GM12873 (cell line): ENCODE data around the gene TMEM178B.

Source experiments
- CTCF ChIP-seq: IDR thresholded peaks from 2 replicates; pipeline ENCODE4 v1.5.1; 2012; ENCODE audit warnings: low read depth, mild to moderate bottlenecking, moderate library complexity, low read length, control low read depth; ENCODE audit not compliant: insufficient read depth; ENCODE audit errors: missing control alignments

Gene TMEM178B

DNA sequence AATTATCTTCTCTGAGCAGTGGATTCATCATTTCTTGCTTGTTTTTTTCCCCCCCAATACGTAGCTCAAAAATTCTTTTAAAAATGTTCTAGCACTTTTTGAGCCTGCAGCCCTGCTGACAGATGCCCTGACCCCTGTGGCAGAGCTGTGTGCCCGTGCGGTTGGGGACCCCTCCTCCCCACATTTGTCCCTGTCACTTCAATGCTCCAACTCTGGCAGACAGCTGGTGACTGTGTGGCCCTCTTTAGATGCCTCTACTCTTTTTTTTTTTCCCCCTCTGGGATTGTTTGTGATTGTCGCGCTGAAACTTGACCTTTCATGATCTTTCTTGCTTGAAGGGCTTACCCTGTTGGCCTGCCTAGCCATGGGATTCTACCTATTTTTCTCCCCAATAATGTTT lies 214.1 kb downstream of the TMEM178B start:
- no peak for TF ChIP-seq CTCF

DNA sequence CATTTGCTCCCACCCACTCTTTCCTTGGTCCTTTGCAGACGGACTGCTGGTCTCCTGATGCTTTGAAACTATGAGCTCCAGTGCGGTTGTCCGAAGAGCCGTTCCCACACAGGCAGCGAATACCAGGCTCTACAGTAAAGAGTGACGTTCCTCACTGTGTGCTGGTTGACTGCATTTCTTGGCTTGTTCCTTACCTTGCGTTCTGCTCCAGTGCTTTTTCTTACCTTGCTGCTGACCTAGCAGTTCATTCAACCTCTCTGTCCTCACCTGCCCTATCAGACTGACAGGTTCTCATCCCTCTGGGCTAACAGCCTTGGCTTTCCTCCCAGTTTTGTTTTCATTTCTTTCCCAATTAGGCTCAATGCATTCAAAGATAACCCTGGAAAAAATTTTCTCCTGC lies 214.8 kb downstream of the TMEM178B start:
- TF ChIP-seq CTCF, result no peak

DNA sequence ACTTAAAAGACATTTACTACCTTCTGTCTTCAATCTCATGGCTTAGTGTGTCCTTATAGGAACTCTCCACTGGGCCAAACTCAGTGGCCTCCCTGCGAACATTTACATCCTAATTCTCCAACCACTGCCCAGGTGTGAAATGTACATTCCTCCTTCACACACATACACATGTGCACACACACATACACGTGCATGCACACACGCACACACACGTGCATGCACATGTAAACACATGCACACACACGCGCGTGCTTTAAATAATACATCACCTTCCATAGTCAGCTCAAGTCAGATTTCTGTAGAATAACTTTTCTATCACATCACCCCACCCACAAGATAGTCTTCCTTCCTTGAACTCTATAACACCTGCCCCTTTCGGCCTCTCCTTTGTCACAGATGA lies 216.5 kb downstream of the TMEM178B start:
- no peak for TF ChIP-seq CTCF

DNA sequence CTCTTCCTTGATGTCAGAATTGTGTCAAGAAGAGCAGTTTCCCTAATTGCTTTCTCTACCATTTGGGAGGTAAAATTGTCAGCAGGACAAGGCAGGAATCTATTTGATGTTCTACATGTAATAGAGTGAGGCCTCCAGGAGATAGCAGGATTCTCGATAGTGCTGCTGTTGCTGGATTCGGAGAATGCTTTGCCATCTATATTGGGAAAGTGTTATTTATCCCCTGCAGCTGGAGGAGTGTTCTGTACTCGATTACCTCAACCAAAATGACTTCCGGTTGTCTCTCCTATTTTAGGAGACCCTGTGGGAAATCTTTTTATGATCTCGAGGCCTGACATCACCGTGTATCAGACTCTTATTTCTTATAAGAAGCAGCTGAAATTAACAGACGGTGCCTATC lies 217.1 kb downstream of the TMEM178B start:
- TF ChIP-seq CTCF, result no peak

DNA sequence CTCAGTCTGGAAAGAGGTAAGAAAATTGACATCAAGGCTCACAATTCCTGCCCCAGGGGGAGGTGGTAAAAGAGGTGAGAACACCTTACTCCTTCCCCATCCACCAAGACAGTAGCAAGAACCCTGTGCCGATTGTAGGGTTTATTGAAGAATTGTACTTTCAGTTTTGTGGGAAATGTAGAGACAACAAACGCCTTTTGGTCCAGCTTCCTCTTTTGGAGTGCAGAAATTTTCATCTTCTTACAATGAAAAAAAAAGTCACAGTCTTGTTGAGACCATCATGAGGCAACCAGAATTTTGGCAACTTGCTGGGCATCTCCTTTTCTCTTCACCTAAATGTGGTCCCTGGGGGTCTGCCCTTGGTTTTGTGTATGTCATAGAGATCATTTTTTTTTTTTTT lies 217.7 kb downstream of the TMEM178B start:
- TF ChIP-seq CTCF, result no peak

GRCh38 chr7:141294143-141294829 lies 220.4 kb downstream of the TMEM178B start:
- TF ChIP-seq CTCF, result no peak

GRCh38 chr7:141295367-141295895 lies 221.6 kb downstream of the TMEM178B start:
- no peak for TF ChIP-seq CTCF
